ENCODE results near the gene TOM1L2.

- no peak for TF ChIP-seq EZH2 (IDR thresholded peaks at IDR 0.05; ENCODE audit: borderline replicate concordance, insufficient read depth, low read length, poor library complexity, severe bottlenecking)
- TF ChIP-seq CTCF (IDR thresholded peaks at IDR 0.05; ENCODE audit: poor library complexity, severe bottlenecking): no peak
These were observed 142.0 kb downstream of the TOM1L2 start for GRCh38 chr17:17830269-17830567.

All from neural cell (in vitro differentiated cells).